ENCODE measurements around the gene ASPG.

DNA sequence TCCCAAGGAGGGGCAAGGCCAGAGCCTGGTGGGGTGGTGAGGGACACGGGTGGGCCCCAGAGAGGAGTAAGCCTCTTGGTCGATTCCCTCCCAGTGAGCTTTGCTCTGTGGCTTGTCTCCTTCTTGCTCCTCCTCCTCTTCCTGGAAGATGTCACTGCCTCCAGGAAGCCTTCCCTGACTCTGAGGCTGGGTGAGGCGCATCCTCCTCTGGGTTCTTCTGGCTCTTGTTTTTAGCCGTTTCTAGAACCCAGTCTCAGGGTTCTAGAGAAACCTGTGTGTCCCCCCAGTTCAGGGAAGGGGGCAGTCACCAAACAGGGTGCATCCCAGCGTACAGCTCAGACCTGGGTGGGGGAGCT is 65.5 kb downstream of the ASPG start:
- TF ChIP-seq, protein P1, sequence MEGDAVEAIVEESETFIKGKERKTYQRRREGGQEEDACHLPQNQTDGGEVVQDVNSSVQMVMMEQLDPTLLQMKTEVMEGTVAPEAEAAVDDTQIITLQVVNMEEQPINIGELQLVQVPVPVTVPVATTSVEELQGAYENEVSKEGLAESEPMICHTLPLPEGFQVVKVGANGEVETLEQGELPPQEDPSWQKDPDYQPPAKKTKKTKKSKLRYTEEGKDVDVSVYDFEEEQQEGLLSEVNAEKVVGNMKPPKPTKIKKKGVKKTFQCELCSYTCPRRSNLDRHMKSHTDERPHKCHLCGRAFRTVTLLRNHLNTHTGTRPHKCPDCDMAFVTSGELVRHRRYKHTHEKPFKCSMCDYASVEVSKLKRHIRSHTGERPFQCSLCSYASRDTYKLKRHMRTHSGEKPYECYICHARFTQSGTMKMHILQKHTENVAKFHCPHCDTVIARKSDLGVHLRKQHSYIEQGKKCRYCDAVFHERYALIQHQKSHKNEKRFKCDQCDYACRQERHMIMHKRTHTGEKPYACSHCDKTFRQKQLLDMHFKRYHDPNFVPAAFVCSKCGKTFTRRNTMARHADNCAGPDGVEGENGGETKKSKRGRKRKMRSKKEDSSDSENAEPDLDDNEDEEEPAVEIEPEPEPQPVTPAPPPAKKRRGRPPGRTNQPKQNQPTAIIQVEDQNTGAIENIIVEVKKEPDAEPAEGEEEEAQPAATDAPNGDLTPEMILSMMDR (IDR thresholded peaks at IDR 0.05), result no peak
- TF ChIP-seq POLR2A (IDR thresholded peaks at IDR 0.05; ENCODE audit: low read depth) (no peak), POLR2AphosphoS5 (IDR thresholded peaks at IDR 0.05) (no peak), EP300 (IDR thresholded peaks at IDR 0.05) (no peak)
